ENCODE data around the gene TBC1D13. TPM values are rescaled to one million over a fixed set of nuclear protein-coding genes. Genes with fewer than 3 reads are reported as not detected.
"Not testable (repeated sequence)": the region's sequence is repeated elsewhere in the genome, so short reads cannot be mapped to it uniquely, and the experiment has no call there.

Gene TBC1D13
- total RNA-seq, result 31.0 TPM

- peak; percentile 91 for DNase-seq (ENCODE audit: low spot score)
Observed at GRCh38 chr9:128786681-128787601, at the start of gene TBC1D13. TBC1D13 (plus strand) TSS chr9:128787253; CDS start chr9:128787354, 101 bp downstream.

GRCh38 chr9:128742401-128742800, 44.7 kb upstream of the TBC1D13 start:
- DNase-seq (ENCODE audit: low spot score), result no peak

- DNase-seq (ENCODE audit: low spot score), result no peak
Observed at GRCh38 chr9:128743421-128743820, 43.6 kb upstream of the TBC1D13 start.

- DNase-seq (ENCODE audit: low spot score), result no peak
Observed at GRCh38 chr9:128747241-128747640, 39.8 kb upstream of the TBC1D13 start.

GRCh38 chr9:128750926-128751595, 36.0 kb upstream of the TBC1D13 start:
- DNase-seq (ENCODE audit: low spot score), result no peak

- DNase-seq (ENCODE audit: low spot score), result no peak
Observed at GRCh38 chr9:128753627-128754026, 33.4 kb upstream of the TBC1D13 start.

GRCh38 chr9:128757602-128758001, 29.5 kb upstream of the TBC1D13 start:
- no peak for DNase-seq (ENCODE audit: low spot score)

GRCh38 chr9:128762671-128763449, 24.2 kb upstream of the TBC1D13 start:
- no peak for DNase-seq (ENCODE audit: low spot score)

GRCh38 chr9:128764361-128764760, 22.7 kb upstream of the TBC1D13 start:
- DNase-seq (ENCODE audit: low spot score), result no peak

GRCh38 chr9:128765499-128765898, 21.6 kb upstream of the TBC1D13 start:
- DNase-seq (ENCODE audit: low spot score), result no peak

GRCh38 chr9:128768606-128769005, 18.4 kb upstream of the TBC1D13 start:
- no peak for DNase-seq (ENCODE audit: low spot score)

GRCh38 chr9:128770286-128771030, 16.6 kb upstream of the TBC1D13 start:
- no peak for DNase-seq (ENCODE audit: low spot score)

- no peak for DNase-seq (ENCODE audit: low spot score)
Observed at GRCh38 chr9:128771094-128771721, 15.8 kb upstream of the TBC1D13 start.

- peak; percentile 93 for DNase-seq (ENCODE audit: low spot score)
Observed at GRCh38 chr9:128771745-128772519, 15.1 kb upstream of the TBC1D13 start, which contains the start of gene ZER1. ZER1 (minus strand) TSS chr9:128771927; CDS start chr9:128755565, 16,362 bp downstream.

- no peak for DNase-seq (ENCODE audit: low spot score)
Observed at GRCh38 chr9:128773049-128773448, 14.0 kb upstream of the TBC1D13 start.

- DNase-seq (ENCODE audit: low spot score), result no peak
Observed at GRCh38 chr9:128774804-128775203, 12.2 kb upstream of the TBC1D13 start.

GRCh38 chr9:128780093-128780492, 7.0 kb upstream of the TBC1D13 start:
- not testable (repeated sequence) for DNase-seq (ENCODE audit: low spot score)

- DNase-seq (ENCODE audit: low spot score), result no peak
Observed at GRCh38 chr9:128781187-128782070, 5.6 kb upstream of the TBC1D13 start.

GRCh38 chr9:128782669-128783068, 4.4 kb upstream of the TBC1D13 start:
- DNase-seq (ENCODE audit: low spot score), result no peak

Data from mucosa of gallbladder (tissue), 1 donor.